Stimulated activated CD8-positive, alpha-beta memory T cell treated with anti-CD3 and anti-CD28 coated beads, Interleukin-15, amount 100 ng/mL, for 24 hours (primary cell): Measurements from ENCODE around the gene HES7.
"Not testable (repeated sequence)": the region's sequence is repeated elsewhere in the genome, so short reads cannot be mapped to it uniquely, and the experiment has no call there.

Experiments used
- DNase-seq: peaks from one replicate; pipeline ENCODE4 v3.0.0-alpha.2; 2020; ENCODE audit warnings: low read depth

Gene HES7

GRCh38 chr17:8122422-8122923 lies 1.4 kb downstream of the HES7 start:
- DNase-seq: no peak

- no peak for DNase-seq
Observed at GRCh38 chr17:8121681-8122421, 2.1 kb downstream of the HES7 start.

GRCh38 chr17:8121407-8121680 lies 2.6 kb downstream of the HES7 start:
- no peak for DNase-seq

GRCh38 chr17:8120520-8121406 lies 3.1 kb downstream of the HES7 start:
- DNase-seq: peak; percentile 74

GRCh38 chr17:8119581-8120519 lies 4.1 kb downstream of the HES7 start:
- DNase-seq: peak; percentile 84

- DNase-seq: peak; percentile 73
Observed at GRCh38 chr17:8118769-8119580, 4.9 kb downstream of the HES7 start.

GRCh38 chr17:8117980-8118768 lies 5.7 kb downstream of the HES7 start, which contains the start of gene ALOXE3:
Gene ALOXE3, minus strand, starts transcription at chr17:8118514. Its CDS starts 524 bp downstream, at chr17:8117990.
- no peak for DNase-seq

- no peak for DNase-seq
Observed at GRCh38 chr17:8117367-8117979, 6.4 kb downstream of the HES7 start.

- no peak for DNase-seq
Observed at GRCh38 chr17:8116776-8117175, 7.1 kb downstream of the HES7 start.

GRCh38 chr17:8110907-8111306 lies 13.0 kb downstream of the HES7 start:
- DNase-seq: no peak

- DNase-seq: no peak
Observed at GRCh38 chr17:8110456-8110804, 13.5 kb downstream of the HES7 start.

GRCh38 chr17:8109661-8110455 lies 14.0 kb downstream of the HES7 start:
- no peak for DNase-seq

- no peak for DNase-seq
Observed at GRCh38 chr17:8108972-8109660, 14.8 kb downstream of the HES7 start.

- not testable (repeated sequence) for DNase-seq
Observed at GRCh38 chr17:8106980-8107379, 16.9 kb downstream of the HES7 start.

- no peak for DNase-seq
Observed at GRCh38 chr17:8105957-8106398, 17.9 kb downstream of the HES7 start.

- no peak for DNase-seq
Observed at GRCh38 chr17:8104911-8105310, 19.0 kb downstream of the HES7 start.

- no peak for DNase-seq
Observed at GRCh38 chr17:8103549-8103948, 20.4 kb downstream of the HES7 start.

GRCh38 chr17:8101721-8102120 lies 22.2 kb downstream of the HES7 start:
- DNase-seq: no peak
